ENCODE measurements around the gene VEPH1. TPM values are rescaled to one million over a fixed set of nuclear protein-coding genes. Genes with fewer than 3 reads are reported as not detected.
A peak's percentile ranks its signal among the peaks of the same experiment; 100 is the strongest.

The VEPH1 gene
- polyA plus RNA-seq, 4 donors = 49.1 to 60.4 (median 53.8) TPM

DNA sequence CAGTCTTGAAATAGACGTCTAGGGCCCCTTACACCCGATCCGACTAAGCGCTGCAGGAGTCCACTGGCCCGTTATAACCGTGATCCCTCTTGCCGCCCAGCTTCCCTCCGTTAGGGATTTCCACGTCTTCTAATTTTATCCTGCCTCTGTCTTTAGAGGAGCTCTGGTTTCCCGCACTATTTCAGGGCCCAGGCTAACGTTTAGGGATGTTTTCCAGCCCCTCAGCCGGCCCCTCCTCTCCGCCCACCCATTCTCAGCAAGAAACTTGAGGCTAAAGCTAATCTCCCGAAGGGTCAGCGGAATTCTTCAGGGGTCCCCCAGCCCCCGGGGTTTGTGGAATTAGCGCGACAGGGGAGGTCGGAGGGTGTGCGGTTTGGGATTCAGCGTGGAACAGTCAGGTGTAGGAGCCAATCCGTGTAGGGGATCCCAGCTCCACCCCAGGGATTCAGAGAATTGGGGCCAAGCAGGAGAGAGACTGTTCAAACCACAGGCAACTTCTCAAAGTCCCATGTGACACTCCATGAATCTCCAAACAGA is 65.0 kb downstream of the VEPH1 start:
- peak in 1 of 4 donors; percentile 4 for DNase-seq (ENCODE audit: low read depth in 4 of 4, low spot score in 2 of 4)

DNA sequence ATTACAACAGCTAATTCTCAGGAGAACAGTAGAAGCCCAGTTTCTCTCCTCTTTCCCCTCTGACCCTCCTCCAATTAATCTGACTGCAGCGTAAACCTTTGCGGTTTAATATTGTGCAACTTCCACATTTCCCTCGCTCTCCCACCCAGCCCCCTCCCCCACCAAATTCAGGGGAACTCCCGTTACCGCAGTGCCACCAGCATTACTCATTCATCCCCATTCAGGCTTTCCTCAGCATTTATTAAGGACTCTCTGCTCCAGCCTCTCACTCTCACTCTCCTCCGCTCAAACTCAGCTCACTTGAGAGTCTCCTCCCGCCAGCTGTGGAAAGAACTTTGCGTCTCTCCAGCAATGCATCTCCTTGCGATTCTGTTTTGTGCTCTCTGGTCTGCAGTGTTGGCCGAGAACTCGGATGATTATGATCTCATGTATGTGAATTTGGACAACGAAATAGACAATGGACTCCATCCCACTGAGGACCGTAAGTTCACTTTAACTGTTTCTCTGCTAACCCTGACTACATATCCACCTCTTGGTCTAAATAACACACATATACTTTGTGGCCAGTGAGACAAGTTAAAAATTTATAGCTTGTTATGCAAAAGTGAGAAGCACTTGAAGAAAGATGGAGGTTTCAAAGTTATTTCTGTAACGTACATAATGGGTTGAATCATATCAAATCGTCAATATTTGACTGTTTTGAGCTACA is 66.5 kb downstream of the VEPH1 start, which contains the start of gene PTX3:
PTX3 (plus strand) TSS at position 268 of the 709 bp plus-strand sequence; CDS start at position 352, 84 bp downstream.
- peak; percentile 20 to 79 (median 52) for DNase-seq (ENCODE audit: low read depth in 4 of 4, low spot score in 2 of 4)

DNA sequence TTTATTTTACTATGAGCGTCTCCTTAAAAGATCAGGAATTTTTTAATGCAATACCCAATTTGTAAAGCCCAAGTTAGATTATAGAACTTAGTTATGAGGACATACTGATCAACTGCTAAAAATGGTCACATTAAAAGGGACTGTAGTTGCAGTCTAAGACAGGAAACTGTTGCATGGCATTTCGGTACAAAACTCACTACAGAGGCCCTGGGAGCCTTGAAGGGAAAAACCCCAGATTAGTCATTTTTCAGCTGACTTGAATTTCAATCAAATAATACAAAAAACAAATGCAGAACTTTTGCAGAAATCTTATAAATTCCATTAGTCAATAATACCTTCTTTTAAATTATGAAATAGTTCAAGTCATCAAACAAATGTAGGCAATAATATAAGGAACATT is 73.5 kb downstream of the VEPH1 start:
- DNase-seq (ENCODE audit: low read depth in 4 of 4, low spot score in 2 of 4) = no peak

DNA sequence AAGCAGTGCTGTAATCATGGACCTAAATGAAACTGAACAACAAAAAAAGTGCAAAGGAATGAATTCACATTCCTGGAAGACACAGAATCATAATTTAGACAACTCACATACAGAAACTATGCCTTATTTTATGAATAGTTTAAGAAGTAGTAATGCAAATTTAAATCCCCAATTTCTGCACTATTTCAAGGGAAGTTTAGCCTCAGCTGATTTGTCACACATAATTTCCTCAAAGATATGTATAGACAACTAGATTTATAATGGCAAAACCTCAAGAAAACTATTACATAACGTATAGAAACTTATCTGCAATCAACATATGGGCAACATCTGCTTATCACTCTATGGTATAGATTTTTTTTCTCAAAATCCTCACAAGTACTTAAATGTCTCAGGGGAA is 74.4 kb downstream of the VEPH1 start:
- DNase-seq (ENCODE audit: low read depth in 4 of 4, low spot score in 2 of 4) = no peak

DNA sequence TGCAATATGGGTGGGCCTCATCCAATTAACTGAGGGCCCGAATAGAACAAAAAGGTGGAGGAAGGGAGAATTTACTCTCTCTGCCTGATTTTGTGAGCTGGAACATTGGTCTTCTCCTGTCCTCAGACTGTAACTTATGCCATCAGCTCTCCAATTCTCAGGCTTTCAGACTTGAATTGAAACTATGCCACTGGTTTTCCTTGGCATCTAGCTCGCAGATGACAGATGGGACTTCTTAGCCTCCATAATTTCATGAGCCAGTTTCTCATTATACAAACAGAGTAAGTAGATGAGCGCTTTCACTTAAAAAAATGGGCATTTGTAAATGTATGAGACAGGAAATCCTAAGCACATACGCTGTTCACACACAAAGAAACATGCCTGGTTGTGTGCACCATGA is 75.3 kb downstream of the VEPH1 start:
- no peak for DNase-seq (ENCODE audit: low read depth in 4 of 4, low spot score in 2 of 4)

DNA sequence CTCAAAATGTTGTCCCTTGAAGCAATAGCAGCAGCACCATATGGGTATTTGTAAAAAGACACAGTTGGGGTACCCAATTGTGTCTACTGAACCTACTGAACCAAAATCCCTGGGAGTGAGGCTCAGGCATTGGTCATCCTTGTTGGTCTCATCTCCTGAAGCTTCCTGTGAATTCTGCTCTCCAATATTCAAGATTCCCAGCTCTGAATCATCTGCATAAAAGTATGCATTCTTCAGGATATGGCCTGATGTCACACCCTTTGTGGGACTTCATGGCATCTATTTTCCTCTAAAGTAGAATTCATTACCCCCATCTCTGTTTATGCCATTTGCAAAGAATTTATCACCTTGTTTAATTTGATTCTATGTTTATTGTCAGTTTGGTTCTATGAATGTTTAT is 79.9 kb downstream of the VEPH1 start:
- DNase-seq (ENCODE audit: low read depth in 4 of 4, low spot score in 2 of 4) = no peak

DNA sequence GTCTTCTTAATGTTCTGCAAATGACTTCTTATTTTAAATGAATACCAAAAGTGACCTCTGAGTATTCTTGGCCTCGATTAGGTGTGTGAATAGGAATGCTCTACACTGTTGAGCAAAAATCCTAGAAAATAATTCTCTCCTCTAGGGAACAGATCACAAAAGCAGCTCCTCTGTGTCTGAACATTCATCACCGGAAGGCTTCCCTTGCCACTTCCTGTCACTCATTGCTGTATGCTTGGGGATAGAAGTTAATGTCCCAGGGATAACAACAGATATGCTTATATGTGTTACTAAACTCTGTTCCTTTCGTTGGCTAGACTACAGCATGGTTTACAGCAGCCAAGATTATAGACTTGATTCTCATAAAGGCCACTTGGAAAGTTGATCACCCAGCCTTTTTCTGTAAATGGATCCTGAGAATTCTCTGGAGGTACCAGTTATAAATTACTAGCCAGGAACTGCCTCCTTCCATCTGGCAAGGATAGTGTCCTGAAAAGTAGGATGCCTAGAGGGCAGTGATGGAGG is 82.5 kb downstream of the VEPH1 start:
- no peak for DNase-seq (ENCODE audit: low read depth in 4 of 4, low spot score in 2 of 4)

DNA sequence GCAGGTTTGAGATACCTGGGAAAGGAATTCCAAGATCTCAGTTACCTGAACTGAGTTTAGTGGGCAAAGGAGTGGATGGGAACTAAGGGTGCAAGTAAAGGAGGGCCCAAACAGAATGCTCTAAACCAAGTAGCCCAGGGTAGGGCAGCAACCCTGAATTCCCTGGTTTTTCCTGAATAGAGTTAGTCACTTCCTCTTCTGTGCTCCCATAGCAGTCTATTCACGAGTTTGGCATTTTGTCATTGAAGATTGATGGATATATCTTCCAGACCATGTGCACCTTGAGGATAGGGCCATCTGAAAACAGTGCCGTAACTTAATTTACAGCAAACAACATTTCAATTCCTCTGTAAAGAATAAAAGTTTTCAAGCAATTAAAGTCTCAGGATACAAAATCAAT is 85.1 kb downstream of the VEPH1 start:
- DNase-seq (ENCODE audit: low read depth in 4 of 4, low spot score in 2 of 4) = no peak

DNA sequence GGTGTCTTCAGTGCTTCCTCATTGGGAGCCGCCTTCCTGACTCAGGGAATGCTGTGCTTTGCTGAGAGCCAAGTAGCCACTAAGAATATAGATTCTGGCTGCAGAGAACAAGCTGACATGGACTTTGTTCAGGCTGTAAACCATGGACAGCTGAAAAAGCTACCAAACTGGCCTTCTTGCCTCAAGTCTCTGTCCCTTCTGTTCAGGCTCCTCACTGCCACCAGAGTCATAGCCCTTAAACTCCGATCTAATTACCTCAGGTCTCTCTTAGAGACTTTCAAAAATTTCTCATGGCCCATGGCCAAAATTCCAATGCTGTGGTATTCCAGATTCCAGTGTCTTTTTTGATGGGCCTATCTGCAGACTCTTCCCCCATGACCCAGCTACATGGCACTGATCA is 86.0 kb downstream of the VEPH1 start:
- no peak for DNase-seq (ENCODE audit: low read depth in 4 of 4, low spot score in 2 of 4)

DNA sequence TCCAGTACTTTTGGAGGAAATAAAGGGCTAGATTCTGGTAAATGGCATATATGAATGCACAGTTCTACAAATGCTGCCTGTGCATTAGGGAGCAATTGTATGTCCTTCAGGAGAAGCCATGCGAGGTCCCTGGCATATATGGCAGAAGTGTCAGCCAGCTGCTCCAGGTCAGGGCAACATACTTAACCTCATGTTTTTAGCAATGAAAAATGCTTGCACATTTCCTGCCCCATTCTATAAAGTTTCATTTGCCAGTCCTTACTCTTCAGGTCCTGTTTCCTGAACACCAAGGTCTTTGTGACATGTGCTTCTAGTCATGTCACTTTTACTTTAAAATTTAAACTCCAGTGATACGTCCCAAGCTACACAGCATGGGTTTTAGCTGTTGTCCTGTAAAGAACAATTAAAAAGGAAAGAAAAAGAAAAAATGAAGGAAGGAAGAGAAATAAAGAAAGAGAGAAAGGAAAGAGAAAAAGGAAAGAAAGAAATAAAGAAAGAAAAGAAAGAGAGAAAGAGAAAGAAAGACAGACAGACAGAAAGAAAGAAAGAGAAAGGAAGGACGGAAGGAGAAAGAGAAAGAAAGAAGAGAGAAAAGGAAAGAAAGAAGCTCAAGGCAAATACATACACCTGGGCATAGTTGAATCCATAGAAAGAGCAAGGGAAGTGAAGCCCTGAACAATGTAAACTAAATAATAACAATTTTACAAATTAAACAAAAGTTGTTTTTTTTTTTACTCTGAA is 86.7 kb downstream of the VEPH1 start:
- DNase-seq (ENCODE audit: low read depth in 4 of 4, low spot score in 2 of 4) = no peak

DNA sequence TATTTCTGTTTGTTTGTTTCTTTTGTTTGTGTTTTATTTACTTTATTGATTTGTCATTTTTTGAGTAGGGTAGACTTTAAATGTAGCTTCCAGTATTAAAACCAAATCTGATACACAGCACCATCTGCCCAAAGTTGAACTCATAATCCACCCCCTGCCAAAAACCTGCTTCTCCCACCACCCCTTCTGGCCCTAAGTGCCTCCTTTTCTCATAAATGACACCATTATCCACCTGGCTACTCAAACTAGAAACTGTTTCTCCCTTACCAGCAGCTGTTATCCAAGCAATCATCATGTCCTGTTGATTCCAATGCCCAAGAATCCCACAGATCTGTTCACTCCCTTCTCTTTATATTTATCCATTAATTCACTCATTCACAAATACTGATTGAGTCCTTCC is 88.4 kb downstream of the VEPH1 start:
- DNase-seq (ENCODE audit: low read depth in 4 of 4, low spot score in 2 of 4) = no peak

DNA sequence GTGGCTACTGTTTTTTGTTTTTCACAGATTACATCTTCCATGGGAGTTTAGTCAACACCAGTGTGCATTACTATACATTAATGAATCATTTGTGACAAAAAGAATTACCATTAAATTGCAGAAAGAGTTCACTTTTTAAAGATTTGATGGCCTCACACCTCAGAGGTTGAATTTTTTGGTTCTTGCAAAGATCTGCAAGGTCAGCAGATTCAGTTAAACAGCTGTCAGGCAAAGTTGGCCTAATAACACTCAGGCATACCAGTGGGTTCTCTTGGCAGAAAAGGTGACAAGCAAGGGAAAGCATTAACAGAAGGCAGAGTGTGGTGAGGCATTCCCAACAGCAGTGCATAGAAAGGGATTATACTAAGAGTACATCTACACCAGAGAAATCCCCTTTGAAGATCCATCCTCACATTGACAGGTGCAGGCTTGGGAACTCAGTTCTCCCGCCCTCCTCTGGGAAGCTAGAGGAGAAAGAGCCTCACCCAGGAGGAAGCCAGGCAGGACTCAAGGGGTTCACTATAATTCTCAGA is 90.8 kb downstream of the VEPH1 start:
- no peak for DNase-seq (ENCODE audit: low read depth in 4 of 4, low spot score in 2 of 4)

DNA sequence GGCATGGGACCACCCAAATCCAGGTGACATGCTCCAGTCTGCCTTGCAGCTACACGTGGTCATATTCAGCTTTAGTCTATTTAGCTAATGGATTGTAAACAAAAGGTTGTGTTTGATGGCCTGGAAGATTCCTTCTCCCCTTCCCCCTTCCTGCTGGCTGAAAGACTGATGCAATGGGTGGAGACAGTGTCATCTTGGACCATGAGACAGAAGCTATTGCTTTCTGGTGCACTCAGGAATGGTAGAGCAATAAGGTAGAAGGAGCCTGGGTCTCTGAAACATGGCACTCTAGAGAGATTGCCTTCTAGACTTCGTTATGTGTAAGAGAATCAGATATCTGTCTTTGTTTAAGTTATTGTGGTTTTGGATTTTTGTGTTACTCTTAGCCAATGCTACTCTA is 92.3 kb downstream of the VEPH1 start:
- no peak for DNase-seq (ENCODE audit: low read depth in 4 of 4, low spot score in 2 of 4)

DNA sequence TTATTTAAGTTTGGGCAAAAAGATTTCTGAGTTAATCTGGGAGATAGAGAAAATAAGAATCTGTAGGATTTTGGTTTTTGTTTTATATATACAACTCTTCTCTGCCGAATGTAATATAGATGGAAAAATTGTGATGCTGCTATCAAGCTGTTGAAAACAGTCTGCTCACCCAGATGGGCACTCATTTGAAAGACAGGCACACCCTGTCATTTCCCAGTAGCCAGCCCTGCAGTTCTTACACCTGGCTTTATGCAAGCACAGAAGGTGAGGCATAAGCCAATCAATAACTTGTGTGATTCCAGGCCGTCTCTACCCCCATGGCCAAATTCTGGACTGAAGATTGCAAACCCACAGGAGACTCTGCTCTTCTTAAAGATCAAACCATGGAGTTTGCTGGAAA is 93.7 kb downstream of the VEPH1 start:
- no peak for DNase-seq (ENCODE audit: low read depth in 4 of 4, low spot score in 2 of 4)

DNA sequence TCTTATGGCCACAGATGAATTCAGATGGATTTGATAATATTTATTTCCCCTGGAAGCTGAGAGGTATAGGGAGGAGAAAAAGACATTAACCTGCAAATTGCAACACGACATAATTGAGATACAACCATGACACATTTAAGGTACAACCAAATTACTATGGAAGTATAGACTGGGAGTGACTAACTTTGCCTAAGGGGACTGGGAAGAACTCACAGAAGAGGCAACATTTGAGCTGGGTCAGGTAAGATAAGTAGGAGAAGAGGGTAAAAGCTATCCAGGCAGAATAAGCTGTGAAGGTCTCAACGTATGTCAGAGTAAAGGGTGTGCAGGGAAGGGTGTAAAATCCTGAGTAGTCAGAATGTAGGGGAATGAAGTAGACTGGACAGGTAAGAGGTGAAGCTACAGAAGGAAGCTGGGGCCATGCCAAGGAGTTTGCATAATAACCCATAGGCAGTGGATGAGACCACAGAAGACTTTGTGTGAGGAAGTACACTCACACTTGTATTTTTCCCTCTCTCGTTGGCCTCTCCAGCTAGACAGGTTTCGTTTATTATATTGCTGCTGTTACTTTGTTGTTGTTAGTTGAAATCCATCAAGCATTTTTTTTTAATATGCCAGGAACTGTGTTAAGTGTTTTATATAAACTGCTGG is 94.6 kb downstream of the VEPH1 start:
- no peak for DNase-seq (ENCODE audit: low read depth in 4 of 4, low spot score in 2 of 4)

DNA sequence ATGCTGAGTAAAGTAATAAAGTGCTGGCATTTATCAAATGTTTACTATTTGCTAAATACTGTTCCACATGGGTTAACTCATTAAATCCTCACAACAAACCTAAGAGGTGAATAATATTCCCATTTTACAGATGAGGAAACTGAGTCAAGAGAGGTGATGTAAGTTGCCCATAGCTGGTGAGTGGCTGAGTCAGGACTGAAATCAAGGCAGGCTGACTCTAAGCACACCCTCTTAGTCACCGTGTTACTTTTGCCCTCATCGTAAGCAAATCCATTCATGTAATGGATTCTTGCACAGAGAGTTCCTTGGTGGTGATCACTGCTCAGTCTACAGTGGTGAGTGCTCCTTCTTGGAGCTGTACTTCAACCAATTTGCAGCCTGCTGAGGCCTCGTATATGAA is 95.4 kb downstream of the VEPH1 start:
- no peak for DNase-seq (ENCODE audit: low read depth in 4 of 4, low spot score in 2 of 4)

DNA sequence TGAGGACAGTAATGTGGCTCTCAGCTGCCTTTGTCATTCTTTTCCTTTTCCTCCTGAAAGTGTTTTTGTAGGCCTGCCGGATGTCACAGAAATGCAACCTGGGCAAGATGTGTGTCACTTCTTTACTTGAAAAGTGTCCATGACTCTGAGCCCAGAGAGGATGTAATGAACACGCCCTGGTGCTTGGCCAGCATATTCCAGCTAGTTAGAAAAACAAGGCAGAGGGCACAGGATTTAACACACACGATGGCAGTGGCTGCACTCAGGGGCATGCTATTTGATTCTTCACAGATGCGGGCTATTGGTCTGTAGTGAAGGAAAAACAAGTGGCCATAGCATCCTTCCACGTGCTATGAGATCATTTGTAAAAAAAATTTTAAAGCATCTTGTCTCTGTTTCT is 96.8 kb downstream of the VEPH1 start:
- peak in 1 of 4 donors; percentile 0 for DNase-seq (ENCODE audit: low read depth in 4 of 4, low spot score in 2 of 4)

DNA sequence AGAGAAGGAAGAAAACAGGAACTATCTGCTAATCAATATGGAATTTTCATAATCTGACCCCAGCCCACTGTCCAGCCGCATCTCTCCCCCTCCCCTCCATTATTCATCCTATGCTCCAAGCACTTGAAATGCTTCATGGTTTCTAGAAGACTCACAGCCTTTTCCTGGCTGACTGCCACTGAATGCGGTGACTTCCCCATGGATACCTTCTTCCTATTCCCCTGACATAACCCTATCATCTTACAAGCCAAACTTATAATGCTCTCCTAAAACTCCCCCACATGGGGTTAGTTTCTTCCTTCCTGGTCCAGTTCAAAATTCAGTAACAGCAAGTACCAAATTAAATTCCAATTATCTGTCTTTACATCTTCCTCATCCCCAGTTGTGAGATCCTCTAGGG is 97.8 kb downstream of the VEPH1 start:
- peak in 1 of 4 donors; percentile 6 for DNase-seq (ENCODE audit: low read depth in 4 of 4, low spot score in 2 of 4)

DNA sequence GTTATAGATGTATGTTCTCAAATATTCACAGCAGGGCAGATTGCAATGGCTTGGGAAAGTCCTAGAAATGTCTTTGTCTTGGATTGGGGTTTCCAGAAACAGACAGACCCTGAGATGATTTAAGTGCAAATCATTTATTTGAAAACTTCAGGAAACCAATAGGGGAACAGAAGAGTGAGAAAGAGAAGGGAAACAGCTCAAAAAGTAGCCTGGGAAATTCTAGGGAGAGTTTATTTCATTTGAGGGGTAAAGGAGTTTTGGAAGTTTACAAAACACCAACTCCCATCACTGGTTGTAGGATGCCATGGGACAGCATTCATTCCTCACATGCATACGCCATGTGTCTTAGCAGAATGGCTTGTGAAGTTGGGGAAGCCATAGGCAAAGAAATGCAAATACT is 98.8 kb downstream of the VEPH1 start:
- DNase-seq (ENCODE audit: low read depth in 4 of 4, low spot score in 2 of 4) = no peak

DNA sequence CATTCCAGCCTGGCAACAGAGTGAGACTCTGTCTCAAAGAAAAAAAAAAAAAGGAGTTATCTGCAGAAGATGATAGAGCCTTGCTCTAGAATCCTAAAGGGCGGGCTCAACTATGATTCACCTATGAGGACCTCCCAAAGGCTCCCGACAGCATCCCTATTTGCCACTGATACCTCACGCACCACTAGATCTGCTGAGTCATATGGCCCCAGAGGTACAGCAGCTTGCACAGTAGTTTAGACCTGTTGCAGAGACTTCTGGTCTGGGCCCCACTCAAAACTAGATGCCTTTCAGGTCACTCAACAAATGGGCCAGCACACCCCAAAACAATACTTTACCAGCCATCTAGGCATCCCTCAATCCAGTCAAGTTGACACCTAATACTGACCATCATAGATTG is 104.6 kb downstream of the VEPH1 start:
- no peak for DNase-seq (ENCODE audit: low read depth in 4 of 4, low spot score in 2 of 4)

DNA sequence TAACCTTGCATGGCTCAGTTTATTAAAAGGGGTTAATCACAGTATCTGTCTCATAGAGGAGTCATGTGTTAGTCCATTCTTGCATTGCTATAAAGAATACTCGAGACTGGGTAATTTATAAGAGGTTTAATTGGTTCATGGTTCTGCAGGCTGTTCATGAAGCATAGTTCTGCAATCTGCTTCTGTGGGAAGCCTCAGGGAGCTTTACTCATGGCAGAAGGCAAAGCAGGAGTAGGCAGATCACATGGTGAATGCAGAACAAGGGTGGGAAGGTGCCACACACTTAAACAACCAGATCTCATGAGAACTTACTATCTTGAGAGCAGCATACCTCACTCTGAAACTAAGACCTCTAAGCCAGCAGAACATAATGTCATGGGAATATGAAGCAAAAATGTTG is 108.8 kb downstream of the VEPH1 start:
- no peak for DNase-seq (ENCODE audit: low read depth in 4 of 4, low spot score in 2 of 4)

Data from left renal cortex interstitium (tissue), 4 donors.